HG03025 (cell line): Measurements from ENCODE around the gene HMX1.

Source experiments
- ATAC-seq: cut with Tn5 transposase; IDR thresholded peaks from one replicate; pipeline ENCODE4 v1.9.1; 2021; ENCODE audit warnings: mild to moderate bottlenecking, moderate library complexity; ENCODE audit not compliant: unreplicated experiment, low FRiP score

The HMX1 gene

DNA sequence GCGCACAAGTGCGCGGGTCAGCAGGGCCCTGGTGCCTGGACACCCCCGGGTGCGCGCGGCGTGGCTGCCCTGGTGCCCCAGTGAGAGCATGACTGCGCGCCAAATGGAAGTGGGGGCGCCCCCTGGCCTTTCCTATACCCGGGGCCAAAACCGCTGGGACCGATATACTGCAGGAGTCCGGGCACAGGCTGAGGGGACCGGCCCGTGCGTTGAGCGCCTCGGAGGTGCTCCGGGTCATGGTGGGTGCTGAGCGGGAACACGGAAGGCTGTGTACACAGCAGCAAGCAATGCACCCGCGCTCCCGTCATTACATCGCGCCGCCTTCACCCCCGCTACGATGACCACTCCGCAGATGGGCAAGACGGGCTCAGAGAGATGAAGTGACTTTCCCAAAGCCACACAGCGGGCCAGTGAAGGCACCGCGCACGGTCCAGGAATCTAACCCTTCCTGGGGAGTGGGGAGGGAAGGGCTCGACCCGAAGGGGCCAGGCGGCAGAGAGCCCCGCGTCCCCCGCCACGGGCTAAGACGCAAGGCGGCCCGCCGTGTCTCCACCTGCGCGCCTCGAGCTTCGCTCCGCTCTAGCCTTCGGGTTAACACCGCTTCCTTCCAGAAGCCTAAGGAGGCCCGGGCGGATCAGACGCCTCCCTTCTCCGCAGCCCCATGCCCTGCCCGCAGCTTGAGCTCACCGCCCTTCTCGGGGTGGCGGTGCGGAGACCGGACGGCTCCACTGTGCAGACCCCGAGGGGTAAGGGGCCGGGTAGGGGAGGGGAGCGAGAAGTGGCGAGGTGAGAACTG lies 11.3 kb downstream of the HMX1 start:
- ATAC-seq, result no peak

DNA sequence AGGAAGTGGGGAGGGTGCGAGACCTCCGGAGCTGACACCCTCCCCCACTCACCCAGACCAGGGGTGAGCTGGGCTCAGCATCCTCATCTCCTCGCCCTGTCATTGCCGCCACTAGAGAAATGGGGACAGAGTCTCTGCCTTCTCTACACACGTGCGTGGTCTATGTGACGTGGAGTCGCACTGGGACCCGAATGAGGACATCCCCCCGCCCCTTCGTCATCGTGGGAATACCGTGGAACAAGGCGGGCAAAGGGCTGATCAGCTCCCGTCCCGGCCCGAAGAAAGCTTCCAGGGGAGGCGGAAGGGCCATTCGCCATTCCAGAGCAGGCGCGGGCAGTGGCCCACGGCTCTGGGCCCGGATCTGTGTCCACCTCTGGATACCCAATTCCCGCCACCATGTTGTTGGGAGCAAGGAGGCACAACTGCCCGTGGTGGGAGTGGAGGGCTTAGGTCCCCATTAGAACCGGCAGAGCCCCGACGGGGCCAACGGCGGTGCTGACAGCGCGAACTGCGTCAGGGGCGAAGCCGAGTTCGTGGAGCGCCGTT lies 12.0 kb downstream of the HMX1 start:
- no peak for ATAC-seq

DNA sequence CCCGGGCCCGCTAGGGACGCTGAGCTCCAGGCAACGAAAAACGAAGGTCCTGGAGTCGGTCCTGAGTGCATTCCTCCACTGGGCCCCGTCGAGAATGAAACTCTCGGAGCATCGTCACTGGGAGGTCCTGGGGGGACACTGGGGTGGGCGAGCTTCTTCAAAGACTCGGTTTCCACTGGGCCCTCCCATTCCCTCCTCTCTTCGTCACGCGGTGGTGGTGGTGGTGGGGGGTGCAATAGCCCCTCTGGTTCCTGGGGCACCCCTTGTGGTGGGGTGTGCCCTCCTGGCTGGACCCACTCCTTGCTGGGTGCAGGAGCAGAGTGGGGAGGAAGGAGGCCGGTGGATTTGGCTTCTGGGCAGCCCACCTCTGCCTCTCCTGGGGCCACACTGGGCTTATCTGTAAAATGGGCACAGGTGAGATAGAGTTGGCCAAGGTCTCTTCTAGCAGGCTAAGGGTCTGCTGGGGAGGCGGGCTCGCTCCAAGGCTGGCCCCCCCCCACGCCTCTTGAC lies 12.9 kb downstream of the HMX1 start:
- no peak for ATAC-seq

DNA sequence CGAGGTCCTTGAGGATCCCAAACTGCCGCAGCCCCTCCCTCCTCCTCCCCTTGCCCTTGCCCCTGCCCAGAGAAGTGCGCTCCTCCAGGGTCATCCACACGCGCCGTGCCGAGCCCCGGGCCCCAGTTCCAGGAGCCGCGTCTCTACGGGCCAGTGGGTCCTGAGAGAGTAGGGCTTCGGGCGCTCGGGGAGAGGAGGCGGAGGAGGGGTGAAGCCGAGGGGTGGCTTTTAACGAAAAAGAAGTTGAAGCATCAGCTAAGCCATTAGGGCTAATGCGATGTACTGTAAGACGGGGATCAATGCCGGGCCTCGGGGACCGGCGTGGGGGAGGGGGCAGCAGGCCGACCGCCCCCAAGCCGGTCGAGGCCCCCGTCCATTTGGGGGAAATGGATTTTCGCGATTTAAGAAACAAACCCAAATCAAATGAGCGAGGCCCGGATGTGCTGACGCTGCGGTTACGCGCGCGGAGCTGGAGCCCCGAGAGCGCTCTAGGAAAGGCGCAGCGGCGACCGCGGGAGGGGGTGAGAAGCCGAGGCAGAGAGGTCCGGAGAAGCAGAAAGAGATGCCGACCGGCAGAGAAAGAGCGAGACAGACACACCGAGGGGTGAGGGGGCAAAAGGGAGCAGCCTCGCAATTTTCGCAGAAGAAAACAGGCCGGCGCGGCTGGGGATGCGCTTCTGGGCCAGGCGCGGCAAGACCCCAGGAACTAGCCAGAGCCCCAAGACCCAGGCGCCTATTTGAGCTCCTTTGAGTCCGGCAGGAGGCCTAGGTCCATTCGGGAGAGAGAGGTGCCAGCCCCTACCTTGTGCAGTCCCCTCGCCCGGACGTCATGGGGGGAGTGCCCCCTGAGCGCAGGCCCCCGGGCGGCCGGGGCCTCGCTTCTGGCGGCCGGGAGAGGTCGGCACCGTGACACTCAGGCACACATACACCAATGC lies 13.6 kb downstream of the HMX1 start:
- ATAC-seq, result no peak

GRCh38 chr4:8856835-8857621 lies 14.6 kb downstream of the HMX1 start:
- ATAC-seq, result no peak

GRCh38 chr4:8855818-8856245 lies 15.8 kb downstream of the HMX1 start:
- no peak for ATAC-seq

GRCh38 chr4:8854931-8855330 lies 16.7 kb downstream of the HMX1 start:
- no peak for ATAC-seq

GRCh38 chr4:8854016-8854415 lies 17.6 kb downstream of the HMX1 start:
- ATAC-seq, result no peak

- ATAC-seq, result no peak
These were observed 18.4 kb downstream of the HMX1 start for GRCh38 chr4:8853249-8853648.

DNA sequence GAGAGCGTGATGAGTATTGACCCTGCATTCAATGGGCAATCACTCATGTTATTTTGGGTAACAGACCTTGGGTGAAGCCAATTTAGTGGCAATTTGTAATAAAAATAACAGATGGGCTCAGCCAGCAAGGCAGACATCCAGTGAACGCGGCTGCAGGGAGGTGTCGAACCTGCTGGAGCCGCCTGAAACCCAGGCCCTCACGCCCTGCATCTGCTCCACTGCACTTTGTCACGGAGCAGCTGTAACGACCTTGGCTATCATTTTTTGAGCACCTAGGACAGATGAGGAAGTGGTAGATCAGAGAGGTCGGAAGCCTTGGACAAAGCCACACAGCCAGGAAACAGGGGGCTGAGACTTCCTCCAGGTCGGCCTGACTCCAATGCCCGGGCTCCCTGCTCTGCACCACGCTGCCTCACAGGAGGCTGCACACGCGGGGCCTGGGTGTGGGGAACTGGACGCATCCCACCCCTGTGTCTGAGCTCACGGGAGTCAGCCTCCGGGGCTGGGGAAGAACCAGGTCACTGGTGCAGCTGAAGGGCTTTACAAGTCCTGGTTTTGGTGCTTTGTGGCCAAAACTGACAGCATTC lies 19.4 kb downstream of the HMX1 start:
- ATAC-seq, result no peak

- ATAC-seq, result no peak
These were observed 20.1 kb downstream of the HMX1 start for GRCh38 chr4:8851321-8852117.

DNA sequence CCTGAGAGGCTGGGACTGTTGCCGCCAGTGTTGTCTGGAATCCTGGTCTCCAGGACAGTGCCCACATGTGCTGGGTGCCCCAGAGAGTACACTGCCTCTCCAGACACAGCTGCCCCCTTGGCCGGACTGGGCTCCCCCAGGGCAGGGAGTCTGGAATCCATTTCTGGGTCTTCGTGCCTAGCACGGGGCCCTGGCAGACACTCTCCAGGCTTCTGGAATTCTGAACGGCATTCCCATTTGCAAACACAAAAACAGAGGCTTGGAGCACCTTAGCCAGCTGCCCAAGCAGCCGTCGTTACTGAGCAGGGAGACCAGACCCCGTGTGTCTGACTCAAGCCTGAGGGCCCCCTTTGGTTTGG lies 20.8 kb downstream of the HMX1 start:
- no peak for ATAC-seq

- no peak for ATAC-seq
These were observed 21.4 kb downstream of the HMX1 start for GRCh38 chr4:8850074-8850829.

- ATAC-seq, result no peak
These were observed 22.2 kb downstream of the HMX1 start for GRCh38 chr4:8849266-8850073.

- no peak for ATAC-seq
These were observed 23.0 kb downstream of the HMX1 start for GRCh38 chr4:8848507-8849265.

GRCh38 chr4:8847764-8848163 lies 23.9 kb downstream of the HMX1 start:
- ATAC-seq, result no peak

- ATAC-seq, result no peak
These were observed 24.3 kb downstream of the HMX1 start for GRCh38 chr4:8847331-8847730.
